ENCODE data around the gene SRSF6.
"Not testable (repeated sequence)": the region's sequence is repeated elsewhere in the genome, so short reads cannot be mapped to it uniquely, and the experiment has no call there.

SRSF6 gene

DNA sequence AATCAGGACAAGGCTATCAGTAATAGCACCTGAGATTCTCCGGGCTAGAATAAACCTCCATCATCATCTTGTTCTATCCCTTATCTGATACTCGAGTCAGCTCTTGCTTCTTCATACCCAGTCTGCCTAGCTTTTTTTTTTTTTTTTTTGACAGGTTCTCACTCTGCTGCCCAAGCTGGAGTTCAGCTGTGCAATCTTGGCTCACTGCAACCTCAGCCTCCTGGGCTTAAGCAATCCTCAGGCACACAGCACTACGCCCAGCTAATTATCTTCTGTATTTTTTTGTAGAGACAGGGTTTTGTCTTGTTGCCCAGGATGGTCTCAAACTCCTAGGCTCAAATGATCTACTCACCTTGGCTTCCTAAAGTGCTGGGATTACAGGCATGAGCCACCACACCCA lies 19.5 kb downstream of the SRSF6 start:
- DNase-seq (ENCODE audit: low read depth), result no peak

DNA sequence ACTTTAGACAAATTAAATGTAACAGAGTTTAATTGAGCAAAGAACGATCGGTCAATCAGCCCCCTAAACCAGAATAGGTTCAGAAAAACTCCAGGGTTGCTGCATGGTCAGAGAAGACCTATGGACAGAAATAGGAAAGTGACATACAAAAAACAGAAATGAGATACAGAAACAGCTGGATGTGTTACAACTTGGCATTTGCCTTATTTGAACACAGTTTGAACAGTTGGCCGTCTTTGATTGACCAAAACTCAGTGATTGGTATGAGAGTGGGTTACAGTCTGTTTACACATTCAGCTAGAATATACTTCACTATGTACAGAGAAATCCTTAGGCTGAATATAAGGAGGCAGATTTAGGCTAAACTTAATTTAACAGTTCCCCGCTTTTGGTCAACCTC lies 19.9 kb downstream of the SRSF6 start:
- no peak for DNase-seq (ENCODE audit: low read depth)

DNA sequence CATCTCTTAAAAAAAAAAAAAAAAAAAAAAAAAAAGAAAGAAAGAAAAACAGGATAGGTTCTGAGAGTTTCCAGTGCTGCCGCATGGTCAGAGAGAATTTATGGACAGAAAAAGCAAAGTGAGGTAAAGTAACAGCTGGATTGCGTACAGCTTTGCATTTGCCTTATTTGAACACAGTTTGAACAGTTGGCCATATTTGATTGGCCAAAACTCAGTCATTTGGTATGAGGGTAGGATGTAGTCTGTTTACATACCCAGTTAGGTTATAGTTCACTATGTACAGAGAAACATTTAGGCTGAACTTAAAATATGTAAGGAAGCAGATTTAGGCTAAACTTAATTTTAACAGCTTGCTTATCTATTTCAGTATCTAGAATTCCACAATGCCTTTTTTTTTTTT lies 32.3 kb downstream of the SRSF6 start:
- DNase-seq (ENCODE audit: low read depth), result no peak

DNA sequence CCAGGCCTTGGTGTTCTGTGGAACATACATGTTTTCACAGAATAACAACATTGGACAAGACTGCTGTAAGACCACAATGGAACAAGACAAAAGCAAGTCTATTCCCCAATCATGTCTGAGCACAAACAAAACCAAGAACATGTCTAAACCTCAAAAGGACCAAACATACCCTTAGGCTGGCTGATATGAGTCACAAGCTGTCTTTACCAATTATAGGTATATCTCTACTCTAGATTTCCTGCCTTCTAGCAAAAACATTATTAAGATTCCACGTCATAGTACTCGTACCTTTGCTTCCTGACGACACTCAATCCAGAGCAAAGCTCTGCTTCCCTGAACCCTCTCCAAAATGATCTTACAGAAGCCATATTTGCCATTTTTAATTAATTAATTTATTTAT lies 34.4 kb downstream of the SRSF6 start:
- DNase-seq (ENCODE audit: low read depth), result peak; percentile 54

DNA sequence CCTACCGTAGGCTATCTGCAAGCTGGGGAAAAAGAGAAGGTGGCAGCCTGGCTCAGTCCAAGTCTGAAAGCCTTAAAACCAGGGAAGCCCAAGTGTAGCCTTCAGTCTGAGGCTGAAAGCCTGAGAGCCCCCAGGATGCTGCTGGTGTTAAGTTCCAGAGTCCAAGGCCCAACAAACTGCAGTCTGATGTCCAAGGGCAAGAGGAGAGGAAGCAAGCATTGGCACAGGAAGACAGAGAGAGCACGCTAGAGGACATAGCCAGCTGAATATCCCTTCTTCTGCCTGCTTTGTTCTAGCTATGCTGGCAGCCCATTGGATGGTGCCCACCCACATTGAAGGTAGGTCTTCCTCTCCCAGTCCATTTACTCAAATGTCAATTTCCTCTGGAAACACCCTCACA lies 37.7 kb downstream of the SRSF6 start:
- no peak for DNase-seq (ENCODE audit: low read depth)

DNA sequence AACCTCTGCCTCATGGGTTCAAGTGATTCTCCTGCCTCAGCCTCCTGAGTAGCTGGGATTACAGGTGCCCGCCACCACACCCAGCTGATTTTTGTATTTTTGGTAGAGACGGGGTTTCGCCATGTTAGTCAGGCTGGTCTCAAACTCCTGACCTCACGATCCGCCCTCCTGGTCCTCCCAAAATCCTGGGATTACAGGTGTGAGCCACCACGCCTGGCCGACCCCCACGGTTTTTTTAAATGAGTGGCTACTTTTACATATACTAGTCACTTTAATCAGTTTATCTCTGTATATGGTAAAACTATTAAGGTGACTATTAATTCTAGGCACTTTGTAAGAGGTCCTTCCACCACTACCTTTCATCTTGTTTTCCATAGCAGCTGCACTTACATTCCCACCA lies 44.3 kb downstream of the SRSF6 start:
- not testable (repeated sequence) for DNase-seq (ENCODE audit: low read depth)

DNA sequence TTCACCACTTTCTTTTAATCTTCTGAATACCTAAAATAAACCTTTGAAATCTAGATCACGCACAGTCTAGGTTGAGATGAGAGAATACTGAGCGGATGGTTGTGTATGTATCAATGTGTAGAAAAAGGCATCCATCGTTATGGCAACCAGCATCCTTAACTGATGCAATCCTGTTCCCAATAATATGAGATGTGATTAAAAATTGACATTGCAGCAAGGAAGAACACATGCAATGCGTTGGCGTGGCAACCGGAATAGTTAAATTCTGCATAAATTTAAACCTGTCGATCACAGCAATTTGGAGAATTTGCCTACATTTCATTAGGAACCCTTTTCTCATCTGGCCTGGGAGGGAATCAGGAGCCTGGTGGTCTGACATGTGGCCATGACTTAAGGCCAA lies 48.5 kb downstream of the SRSF6 start:
- no peak for DNase-seq (ENCODE audit: low read depth)

DNA sequence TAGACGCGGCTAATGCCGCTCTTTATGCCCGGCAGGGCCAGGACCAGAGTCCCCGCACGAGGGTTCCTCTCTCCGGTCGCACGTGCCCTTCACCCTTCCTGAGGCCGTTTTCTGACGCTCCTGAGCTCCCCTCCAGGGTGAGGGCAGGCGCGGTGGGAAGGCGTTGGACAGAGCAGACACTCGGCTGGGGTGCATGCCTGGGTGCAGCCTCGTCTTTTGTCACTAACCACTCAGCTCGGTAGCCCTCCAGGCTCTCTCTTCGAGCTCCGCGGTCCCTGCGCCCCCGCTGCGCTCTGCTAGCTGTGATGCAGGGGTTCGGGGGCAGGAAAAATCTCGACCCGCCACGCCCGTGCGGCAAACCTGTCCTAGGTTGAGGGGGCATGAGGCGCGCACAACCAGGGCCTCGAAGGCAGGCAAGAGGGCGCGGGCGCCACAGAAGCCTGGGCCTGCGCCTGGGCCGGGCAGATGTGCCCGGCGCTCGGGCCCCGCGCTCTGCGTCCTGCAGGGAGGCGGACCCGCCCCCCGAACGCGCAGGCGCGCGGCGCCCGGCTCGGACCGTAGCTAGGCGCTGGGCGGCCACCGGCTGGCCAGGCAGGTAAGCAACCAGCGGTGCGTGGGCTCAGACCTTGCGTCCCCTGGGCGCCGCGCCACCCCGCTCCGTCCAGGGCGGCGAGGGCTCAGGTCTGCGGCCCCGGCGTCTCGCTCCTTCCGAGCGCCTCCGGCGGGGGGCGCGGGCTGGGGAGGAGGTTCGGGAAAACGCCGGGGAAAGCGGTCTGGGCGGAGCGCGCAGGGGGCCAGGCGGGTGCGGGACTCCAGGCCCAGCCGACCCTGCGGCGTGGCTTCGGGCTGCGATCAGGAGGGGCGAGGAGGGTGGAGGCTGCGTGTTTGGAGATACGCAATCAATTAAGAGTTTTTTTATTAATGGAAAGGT lies 49.7 kb downstream of the SRSF6 start, which contains the start of gene L3MBTL1:
Gene L3MBTL1, plus strand, starts transcription at position 548 of the 931 bp plus-strand sequence. CDS start 5,807 bp downstream, outside the sequence.
- peak; percentile 35 for DNase-seq (ENCODE audit: low read depth)

DNA sequence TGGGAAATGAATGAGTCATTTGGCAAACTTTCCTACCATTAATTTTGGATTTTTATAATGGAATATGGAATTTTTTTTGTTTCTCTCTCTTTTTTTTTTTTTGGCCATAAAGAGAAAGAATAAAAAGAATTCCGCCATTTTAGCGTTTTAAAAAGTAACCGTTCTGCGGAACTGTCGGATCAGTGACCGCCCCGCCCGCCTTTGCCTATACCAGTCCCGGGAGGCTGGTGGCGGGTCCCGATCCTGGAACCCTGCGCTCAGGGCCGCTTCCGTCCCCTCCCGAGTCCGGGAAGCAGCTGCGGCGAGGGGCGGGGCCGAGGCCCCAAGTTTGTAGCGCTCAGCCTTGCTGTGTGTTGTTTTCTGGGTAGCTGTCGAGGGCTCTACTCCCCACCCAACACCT lies 50.4 kb downstream of the SRSF6 start:
- DNase-seq (ENCODE audit: low read depth), result no peak

DNA sequence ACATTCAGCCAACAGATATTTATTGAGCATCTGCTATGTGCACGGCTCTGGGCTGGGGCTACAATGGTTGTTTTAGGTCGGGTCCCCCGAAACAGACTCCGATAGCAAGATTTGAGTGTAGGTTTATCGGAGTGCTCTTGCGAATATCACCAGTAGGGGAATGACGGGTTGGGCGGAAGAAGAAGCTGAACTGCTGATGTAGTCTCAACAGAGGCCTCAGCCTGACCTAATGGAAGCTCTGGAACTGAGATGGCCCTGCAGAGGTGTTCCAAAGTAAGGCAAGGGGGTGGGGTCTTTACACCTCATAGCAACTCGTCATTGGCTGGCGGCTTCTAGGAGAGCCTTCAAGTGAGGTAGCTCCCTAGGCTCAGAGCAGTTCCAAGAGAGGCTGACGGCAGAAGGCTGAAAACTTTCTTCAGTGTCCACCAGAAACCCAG lies 50.9 kb downstream of the SRSF6 start:
- DNase-seq (ENCODE audit: low read depth), result no peak

DNA sequence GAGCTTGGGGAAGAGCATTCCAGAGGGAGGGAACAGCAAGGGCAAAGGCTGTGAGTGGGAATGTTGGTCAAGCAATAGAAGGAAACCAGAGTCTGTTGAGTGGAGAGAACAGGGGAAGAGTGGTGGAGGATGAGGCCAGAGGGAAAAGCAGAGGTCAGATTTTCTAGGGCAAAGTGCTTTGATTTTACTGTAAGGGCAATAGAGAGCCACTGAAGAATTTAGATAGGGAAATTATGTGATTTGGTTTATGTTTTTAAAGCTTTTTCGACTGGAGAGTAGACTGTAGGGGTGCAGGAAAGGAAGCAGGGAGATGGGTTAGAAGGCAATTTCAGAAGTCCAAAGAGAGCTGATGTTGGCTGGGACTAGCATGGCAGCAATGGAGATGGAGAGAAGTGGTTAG lies 54.2 kb downstream of the SRSF6 start:
- no peak for DNase-seq (ENCODE audit: low read depth)

DNA sequence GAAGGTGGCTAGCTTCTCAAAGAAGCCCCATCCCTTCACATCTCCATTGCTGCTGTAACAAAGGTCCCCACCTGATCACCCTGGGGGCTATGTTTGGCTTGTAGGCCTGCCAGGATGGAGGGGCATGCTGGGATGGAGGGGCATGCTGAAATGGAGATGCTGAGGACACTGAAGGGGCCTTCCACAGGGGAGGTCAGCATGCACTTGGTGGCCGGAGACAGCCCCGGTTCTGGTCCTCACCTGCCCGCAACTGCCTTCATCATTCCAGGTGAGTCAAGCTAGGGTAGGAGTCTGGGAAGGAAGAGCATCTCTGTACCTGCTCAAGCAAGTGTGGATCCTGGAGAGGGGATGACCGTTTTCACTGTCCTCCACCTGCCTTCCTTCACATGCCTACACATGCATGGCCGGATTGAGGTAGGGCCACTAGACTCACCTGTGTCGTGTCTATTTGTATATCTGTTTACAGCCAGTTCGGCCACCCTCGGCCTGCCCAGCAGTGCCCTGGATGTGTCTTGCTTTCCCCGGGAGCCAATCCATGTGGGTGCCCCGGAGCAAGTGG lies 55.8 kb downstream of the SRSF6 start:
- DNase-seq (ENCODE audit: low read depth), result no peak
